Dermis microvascular lymphatic vessel endothelial cell (primary cell): Measurements from ENCODE around the gene ASIC1. TPM values are rescaled to one million over a fixed set of nuclear protein-coding genes. Genes with fewer than 3 reads are reported as not detected.

Experiments
- total RNA-seq: library from RNA; depleted of rRNA; stranded (reverse); fragments of >200 nt; gene quantifications from 2 replicates; pipeline ENCODE4 v1.2.1, GENCODE V29; 2014

The ASIC1 gene
- total RNA-seq, 1 donor from 2014 or later = under 0.01 TPM

Other genes with a start within 250 kb of the ASIC1 start
- gene NCKAP5L, start 229.2 kb upstream of the ASIC1 start, total RNA-seq = 5.5 and 7.8 TPM in 2 replicates
- 1.8 and 3.2 TPM in 2 replicates for gene BCDIN3D, start 214.5 kb upstream of the ASIC1 start, total RNA-seq
- gene FAIM2, start 153.7 kb upstream of the ASIC1 start, total RNA-seq = not detected in 2 replicates
- gene AQP2, start 106.9 kb upstream of the ASIC1 start, total RNA-seq = not detected in 2 replicates
- under 0.01 TPM in 1 of 2 replicates, not detected in the other for gene AQP5, start 95.7 kb upstream of the ASIC1 start, total RNA-seq
- gene AQP6, start 84.6 kb upstream of the ASIC1 start, total RNA-seq = not detected in 2 replicates
- 14.8 and 35.8 TPM in 2 replicates for gene RACGAP1, start 32.1 kb upstream of the ASIC1 start, total RNA-seq
- 46.6 and 53.4 TPM in 2 replicates for gene SMARCD1, start 27.7 kb downstream of the ASIC1 start, total RNA-seq
- under 0.01 TPM in 1 of 2 replicates, not detected in the other for gene GPD1, start 46.4 kb downstream of the ASIC1 start, total RNA-seq
- 39.1 and 54.7 TPM in 2 replicates for gene COX14, start 54.6 kb downstream of the ASIC1 start, total RNA-seq
- 25.8 and 28.1 TPM in 2 replicates for gene CERS5, start 109.8 kb downstream of the ASIC1 start, total RNA-seq
- gene LIMA1, start 225.9 kb downstream of the ASIC1 start, total RNA-seq = 19.7 and 30.9 TPM in 2 replicates